Stomach (tissue), 4 donors: Measurements from ENCODE around the gene GAMT.

Source experiments
- CTCF ChIP-seq, 7 experiments: fragments of 450-650 bp in 4 of 7; fragments of 200-600 bp in 3 of 7; sonication (generic) in 3 of 7; IDR thresholded peaks; one replicate each; pipeline ENCODE4 v1.5.1; 2016 to 2019; ENCODE audit warnings: antibody characterized with exemption in 7 of 7, control low read depth in 2 of 7, mild to moderate bottlenecking in 1 of 7
- EP300 ChIP-seq: sonication (generic); formaldehyde crosslinking; IDR thresholded peaks from one replicate; pipeline ENCODE4 v1.6.1; 2017; ENCODE audit warnings: antibody characterized with exemption
- POLR2A ChIP-seq, 4 donors: fragments of 450-650 bp; IDR thresholded peaks; one replicate each; pipeline ENCODE4 v1.6.1; 2016; ENCODE audit warnings: antibody characterized with exemption in 4 of 4, control low read depth in 2 of 4, mild to moderate bottlenecking in 1 of 4, moderate library complexity in 1 of 4
- POLR2AphosphoS5 ChIP-seq, 3 donors: sonication (generic); formaldehyde crosslinking; IDR thresholded peaks; one replicate each; pipeline ENCODE4 v1.6.1; 2016; ENCODE audit warnings: antibody characterized with exemption in 3 of 3

GRCh38 chr19:1420590-1420989 lies 19.2 kb upstream of the GAMT start:
- TF ChIP-seq CTCF (IDR thresholded peaks at IDR 0.05) (no peak), POLR2A (IDR thresholded peaks at IDR 0.05) (no peak), POLR2AphosphoS5 (IDR thresholded peaks at IDR 0.05) (no peak), EP300 (no peak)
